ENCODE data around the gene CARD10.

CARD10 gene, protein sequence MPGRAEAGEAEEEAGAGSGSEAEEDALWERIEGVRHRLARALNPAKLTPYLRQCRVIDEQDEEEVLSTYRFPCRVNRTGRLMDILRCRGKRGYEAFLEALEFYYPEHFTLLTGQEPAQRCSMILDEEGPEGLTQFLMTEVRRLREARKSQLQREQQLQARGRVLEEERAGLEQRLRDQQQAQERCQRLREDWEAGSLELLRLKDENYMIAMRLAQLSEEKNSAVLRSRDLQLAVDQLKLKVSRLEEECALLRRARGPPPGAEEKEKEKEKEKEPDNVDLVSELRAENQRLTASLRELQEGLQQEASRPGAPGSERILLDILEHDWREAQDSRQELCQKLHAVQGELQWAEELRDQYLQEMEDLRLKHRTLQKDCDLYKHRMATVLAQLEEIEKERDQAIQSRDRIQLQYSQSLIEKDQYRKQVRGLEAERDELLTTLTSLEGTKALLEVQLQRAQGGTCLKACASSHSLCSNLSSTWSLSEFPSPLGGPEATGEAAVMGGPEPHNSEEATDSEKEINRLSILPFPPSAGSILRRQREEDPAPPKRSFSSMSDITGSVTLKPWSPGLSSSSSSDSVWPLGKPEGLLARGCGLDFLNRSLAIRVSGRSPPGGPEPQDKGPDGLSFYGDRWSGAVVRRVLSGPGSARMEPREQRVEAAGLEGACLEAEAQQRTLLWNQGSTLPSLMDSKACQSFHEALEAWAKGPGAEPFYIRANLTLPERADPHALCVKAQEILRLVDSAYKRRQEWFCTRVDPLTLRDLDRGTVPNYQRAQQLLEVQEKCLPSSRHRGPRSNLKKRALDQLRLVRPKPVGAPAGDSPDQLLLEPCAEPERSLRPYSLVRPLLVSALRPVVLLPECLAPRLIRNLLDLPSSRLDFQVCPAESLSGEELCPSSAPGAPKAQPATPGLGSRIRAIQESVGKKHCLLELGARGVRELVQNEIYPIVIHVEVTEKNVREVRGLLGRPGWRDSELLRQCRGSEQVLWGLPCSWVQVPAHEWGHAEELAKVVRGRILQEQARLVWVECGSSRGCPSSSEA

DNA sequence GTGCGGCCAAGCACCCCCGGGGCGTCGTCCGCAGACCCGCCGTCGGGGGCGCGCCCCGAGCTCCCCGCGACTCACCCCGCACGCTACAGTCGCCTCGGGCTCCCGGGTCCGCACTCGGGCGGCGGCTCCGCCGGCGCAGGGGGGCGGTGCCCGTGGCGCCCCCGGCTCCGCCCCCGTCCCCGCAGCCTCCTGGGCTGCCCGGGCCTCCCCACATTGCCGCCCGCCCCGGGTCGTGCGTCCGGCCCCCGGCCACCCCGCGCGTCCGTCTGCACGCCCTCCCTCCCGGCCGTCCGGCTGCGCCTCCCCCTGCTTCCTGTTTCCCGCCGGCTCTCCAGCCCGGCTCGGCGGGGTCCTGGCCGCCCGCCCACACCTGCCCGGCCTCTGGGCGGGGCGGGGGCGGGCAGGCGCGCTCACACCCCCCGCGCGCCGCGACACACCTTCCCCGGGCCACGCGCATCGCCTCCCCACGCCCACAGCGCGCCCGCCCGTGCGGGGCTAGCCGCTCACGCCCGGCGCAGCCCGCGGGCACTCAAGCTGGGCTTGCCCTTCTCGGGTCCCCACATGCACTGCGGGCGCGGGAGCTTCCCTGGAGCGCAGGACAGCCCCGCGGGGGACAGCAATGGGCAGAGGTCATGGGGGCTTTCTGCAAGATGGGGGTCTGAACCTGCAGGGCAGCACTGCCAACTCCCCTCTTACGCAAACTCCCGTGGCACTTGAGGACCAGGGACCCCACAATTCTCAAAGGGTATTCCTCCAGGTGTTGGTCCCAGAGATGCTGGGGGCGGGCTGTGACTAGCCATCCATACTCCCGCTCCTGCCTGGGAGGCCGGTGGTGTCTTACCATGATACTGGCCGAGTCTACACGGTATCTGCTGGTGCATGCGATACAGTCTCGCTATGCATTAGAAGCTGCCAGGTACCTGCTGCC, at the start of gene CARD10:
Gene CARD10, minus strand, starts transcription at position 148 of the 928 bp plus-strand sequence. CDS start 215 bp downstream, outside the sequence.
- DNase-seq (ENCODE audit: low read depth, low spot score) = no peak

DNA sequence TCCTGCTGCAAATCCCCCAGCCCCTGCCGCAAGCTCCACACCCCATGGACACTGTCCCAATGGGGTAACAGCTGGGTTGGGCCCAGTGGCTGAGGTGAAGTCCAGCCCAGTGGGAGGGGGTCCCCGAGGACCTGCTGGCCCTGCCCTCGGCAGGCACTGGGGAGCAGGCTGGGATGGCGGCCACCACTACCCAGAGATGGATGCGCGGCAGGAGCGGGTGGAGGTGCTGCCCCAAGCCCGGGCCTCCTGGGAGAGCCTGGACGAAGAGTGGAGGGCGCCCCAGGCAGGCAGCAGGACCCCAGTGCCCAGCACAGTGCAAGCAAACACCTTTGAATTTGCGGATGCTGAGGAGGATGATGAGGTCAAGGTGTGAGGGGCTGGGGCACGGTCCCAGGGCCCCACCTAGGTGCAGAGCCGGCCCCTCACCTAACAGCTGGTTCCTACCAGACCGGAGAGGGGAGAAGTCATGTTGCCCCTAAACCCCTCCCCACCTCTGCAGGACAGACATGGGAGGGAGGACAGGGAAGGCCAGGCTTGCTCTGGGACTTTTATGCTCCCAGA, 49.3 kb upstream of the CARD10 start:
- DNase-seq (ENCODE audit: low read depth, low spot score) = no peak

DNA sequence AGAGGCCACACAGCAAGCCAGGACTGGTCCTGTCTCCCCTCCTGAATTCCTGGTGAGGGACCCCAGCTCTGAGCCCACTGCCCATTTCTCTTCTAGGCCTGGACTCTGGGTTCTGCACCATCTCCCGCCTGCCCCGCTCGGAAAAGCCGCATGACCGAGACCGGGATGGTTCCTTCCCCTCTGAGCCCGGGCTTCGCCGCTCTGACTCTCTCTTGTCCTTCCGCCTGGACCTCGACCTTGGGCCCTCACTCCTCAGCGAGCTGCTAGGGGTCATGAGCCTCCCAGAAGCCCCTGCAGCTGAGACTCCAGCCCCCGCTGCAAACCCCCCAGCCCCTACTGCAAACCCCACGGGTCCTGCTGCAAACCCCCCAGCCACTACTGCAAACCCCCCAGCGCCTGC, 48.8 kb upstream of the CARD10 start:
- DNase-seq (ENCODE audit: low read depth, low spot score) = no peak

DNA sequence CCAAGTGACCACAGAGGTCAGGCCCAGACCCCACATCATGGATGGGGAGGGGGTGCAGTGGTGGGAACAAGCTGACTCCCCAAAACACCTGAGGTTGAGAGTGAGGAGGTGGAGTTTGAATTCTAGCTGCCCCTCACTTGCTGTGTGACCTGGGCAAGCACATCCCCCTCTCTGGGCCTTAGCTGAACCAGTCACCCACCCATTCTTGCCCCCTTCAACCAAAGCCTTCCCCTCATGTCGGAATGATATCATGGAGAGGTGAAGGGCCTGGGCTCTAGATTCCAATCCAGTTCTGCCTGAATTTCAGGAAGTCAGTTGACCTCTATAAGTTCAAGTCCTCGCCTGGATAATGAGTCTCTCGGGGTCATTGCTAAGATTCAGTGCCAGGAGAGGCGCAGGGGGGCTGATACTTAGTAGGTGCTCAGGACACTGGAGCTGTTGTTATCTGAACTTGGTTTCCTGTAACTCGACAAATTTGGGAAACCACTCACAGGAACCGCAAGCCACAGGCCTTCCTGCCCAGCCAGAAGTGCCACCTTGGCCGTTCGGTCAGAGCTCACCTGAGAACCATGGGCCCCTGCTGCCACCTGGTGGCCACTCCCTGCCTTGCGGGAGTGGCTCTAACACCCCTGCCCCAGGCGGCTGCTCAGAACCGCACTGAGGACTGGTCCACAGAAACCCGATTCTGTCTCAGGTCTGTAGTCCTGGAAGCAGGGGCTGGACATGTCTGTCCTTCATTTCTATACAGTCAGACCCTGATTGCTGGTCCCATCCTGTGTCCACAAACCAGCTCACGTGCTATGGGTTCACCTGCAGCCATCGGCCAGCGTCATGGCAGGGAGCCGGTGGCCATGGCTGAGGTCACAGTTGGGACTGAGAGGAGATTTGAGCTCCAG, 47.9 kb upstream of the CARD10 start:
- DNase-seq (ENCODE audit: low read depth, low spot score) = no peak

DNA sequence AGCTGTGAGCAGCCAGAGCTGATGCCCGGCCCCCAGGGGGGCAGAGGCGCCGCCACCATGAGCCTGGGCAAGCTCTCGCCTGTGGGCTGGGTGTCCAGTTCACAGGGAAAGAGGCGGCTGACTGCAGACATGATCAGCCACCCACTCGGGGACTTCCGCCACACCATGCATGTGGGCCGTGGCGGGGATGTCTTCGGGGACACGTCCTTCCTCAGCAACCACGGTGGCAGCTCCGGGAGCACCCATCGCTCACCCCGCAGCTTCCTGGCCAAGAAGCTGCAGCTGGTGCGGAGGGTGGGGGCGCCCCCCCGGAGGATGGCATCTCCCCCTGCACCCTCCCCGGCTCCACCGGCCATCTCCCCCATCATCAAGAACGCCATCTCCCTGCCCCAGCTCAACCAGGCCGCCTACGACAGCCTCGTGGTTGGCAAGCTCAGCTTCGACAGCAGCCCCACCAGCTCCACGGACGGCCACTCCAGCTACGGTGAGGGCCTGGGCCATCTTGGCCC, 47.2 kb upstream of the CARD10 start:
- DNase-seq (ENCODE audit: low read depth, low spot score) = no peak

DNA sequence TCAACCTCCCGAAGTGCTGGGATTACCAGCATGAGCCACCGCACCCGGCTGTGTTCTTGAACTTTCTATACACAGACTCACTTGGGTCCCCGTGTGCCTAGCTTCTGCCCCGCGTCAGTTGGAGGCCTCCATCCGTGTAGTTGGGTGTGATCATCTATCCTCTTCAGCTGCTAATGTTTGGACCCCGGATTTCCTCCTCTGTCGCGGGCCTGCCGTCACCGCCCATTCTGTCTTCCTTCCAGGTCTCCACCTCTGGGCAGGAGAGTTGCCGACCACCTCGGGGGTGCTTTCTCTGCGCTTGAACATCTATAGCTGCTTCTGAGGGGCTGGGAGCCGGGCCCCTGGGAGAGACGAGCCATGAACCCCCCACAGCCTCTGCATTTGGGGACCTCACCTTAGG, 46.6 kb upstream of the CARD10 start:
- DNase-seq (ENCODE audit: low read depth, low spot score) = no peak

DNA sequence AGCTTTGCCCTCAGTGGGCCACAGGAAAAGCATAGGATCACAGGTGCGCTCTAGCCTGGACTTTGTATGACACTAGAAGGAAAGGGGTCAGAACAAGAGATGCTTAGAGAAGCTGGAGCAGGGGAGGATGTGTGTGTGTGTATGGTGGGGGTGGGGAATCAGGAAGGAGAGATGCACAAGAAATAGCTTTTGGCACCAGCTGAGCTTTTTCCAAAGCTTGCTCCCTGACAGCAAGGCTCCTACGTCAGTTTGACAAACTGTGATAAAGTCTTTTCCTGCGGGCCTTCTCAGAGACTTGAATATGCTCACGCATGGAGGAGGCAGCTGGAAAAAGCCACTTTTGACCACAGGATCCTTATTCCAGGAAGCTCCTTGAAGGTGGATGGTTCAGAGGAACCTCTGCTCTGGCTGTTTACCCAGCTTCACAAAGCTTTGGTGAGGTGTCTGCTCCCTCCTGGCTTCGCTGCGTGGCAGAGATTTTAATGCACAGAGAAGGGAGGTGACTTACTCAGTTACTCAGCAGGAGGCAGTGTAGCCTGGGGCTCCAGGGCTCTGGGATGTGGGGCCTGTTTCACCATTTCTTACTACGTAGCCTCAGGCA, 45.0 kb upstream of the CARD10 start:
- DNase-seq (ENCODE audit: low read depth, low spot score) = no peak

DNA sequence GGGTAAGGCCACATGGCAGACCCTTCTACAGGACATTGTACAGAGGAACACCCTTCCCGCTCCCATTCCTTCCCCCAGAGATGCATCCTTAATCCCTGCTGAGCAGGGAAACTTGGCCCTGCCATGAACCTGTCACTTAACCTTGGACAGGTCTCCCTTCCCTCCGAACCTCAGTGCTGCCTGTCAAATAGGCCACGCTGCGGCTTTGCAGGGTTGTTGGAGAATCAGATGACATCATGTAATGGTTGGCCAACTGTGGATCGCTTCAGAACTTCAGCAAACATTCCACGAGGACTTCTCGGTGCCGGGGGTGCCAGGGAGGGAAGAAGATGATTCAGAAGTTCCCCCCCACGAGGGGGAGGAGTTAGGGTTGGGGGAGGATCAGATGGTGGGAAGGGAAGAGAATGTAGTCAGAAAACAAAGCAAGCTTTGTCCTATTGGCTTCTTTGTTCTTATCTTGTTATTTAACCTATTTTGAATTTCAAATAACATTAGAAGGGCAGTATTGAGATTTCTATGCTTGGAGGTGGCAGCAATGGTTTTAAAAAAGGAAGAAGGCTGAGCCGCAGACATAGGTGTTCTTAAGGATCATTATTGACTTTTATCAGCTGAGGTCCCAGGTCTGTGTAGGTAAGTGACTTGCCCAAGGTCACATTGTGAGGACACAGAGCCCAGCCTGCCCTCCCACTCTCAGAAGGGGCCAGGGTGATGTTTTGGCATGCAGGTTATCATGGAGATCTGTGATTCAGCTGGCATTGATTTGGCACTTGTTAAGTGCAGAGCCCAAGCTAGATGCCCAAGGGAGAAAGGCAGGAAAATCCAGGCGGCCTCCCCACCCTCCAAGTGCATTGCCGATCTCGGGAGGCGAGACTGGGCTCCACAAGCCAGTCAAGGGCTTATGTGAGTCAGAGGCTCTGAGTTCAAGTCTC, 44.2 kb upstream of the CARD10 start:
- peak; percentile 68 for DNase-seq (ENCODE audit: low read depth, low spot score)

DNA sequence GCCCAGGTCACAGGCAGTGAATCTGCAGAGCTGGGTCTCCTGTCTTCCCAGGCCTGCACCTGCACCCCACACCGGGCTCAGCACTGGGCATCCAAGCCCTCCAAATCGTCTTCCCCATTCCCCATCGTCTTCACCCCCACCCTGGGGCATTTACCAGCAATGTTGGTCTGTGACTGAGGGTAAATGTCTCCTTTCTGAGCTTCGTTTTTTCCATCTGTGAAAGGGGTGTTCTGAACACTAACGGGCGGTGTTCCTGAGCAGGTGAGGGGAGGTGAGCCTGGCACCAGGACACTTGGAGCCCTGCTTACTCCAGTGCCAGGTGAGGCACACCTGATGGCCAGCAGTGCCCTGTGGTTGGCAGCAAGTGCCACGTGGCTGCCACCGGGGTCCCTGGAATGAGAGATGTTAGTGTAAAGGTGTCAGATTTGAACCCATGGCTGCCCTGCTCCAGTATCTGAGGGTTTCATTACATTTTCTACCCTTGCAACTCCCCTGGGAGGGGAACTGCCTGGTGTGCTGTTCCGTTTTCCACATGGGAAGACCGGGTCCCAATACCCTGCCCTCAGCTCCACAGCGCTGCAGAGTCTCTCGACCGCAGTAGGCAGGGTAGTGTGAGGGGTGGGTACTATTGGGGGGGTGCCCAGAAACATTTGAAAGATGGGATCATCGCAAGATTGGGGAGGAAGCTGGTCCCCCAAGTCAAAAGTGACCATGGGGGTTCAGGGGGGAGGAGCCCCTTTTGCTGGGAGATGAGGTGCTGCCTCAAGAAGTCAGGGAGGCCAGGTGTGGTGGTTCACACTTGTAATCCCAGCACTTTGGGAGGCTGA, 43.0 kb upstream of the CARD10 start:
- DNase-seq (ENCODE audit: low read depth, low spot score) = no peak

DNA sequence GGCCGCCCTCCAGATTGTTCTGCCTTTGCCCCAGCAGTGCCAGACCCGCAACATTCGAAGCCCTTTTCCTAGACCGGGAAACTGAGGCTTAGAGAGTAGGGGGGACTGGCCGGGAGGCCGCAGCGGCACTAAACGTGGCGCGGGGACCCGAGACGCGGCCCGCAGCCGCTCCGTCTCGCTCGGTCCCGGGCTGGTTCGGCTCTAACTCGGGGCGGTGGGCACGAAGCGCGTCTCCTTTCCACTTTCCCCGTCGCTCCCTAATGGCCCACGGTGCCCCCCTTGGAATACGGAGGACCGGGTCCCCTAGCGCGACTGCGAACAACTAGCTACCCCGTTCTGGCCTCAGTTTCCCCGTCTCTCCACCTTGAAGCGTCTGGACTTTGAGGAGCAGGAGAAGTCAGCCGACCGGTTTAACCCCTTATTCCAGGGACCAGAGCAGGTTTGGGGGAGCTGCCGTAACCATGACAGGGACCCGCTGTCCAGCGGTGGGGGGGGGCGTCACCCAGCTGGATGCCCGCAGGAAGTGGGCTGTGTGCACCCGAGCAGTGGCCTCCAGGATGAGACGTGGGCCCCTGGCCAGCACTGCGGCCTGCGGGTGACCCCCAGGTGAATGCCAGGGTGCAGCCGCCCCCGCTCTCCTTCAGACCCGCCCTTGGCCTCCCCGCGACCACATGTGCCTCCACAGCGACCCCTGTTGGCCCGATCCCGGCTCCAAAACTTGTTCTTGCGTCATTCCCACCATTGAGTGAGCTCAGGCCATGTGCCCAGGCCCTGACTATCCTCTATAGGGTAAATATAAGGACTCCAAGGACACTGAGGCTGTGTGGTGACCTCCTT, 42.2 kb upstream of the CARD10 start:
- peak; percentile 49 for DNase-seq (ENCODE audit: low read depth, low spot score)

DNA sequence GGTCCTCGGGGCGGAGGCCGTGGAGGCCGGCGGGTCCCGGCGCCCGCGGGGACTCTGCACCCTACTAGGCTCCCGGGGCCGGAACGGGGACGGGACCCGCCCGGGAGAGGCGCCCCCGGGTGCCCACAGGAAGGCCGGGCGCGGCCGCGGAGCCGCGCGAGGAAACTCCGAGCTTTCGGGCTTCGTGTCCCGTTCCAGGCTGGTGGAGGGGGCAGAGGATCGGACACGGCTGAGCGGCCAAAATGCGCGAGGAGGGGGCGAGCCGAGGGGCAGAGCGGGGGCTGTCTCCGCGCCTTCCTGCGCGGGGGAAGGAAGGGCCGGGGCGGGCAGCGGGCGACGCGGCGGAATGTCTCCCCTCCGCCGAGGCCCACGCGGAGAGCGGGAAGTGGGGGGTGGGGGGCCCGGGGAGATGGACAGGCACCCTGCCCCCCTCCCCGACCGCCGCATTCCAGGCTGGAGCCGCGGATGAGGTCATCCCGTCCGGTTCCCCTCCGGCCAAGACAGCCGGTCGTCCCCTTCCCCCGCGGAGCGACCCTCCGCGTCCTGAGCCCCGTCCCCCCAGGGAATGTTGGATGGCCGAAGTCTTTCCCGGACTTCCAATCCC, 41.5 kb upstream of the CARD10 start:
- DNase-seq (ENCODE audit: low read depth, low spot score) = no peak

DNA sequence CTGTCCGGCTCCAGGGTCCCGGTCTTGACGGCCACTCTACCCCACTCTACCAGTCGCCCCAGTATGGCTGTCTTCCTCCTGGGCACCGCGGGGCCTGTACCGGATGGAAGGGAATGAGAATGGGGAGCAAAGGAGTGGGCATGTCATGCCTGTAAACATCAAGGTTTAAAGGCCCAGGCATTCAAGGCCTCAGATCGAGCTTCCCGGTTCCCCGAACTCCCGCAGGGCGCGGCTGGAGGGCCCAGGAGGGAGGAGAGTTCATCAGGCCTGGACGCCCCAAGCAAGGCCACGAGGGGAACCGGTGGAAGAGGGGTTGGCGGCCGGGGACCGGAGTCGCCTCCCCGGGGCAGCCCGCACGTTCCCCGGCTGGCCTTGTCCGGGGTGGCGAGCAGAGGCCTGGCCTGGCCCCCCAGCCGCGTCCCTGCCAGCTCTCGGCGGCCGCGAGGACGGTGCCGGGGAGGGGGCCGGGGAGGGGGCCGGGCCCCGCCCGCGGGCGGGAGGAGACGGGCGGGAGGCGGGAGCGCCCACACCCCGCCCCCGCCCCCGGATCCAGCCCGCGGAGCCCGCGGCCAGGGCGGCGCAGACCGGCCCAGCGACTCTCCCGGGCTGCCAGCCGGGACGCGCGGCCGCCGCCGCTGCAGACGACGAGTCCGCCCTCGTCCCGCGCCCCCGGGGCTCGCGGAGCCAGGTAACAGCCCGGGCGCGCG, 40.8 kb upstream of the CARD10 start, which contains the start of gene CDC42EP1:
Gene CDC42EP1, plus strand, starts transcription at position 580 of the 707 bp plus-strand sequence. CDS start 5,870 bp downstream, outside the sequence.
- no peak for DNase-seq (ENCODE audit: low read depth, low spot score)

DNA sequence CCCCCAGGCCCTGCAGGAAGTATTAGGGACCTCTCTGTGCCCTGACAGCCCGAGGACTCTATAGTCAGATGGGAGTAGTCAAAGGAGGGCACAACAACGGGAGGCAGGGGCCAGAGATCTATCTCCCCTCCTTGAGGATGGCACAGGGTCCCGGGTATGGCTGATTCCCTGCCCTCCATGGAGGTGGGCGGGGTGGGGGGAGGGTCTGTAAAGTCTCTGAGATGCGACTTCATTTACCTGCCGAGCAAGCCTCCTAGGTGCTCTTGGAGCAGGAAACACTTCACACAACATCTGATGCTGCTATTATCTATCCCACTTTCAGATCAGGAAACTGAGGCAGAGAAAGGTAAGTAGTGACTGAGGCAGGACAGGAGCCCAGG, 40.3 kb upstream of the CARD10 start:
- DNase-seq (ENCODE audit: low read depth, low spot score) = no peak

DNA sequence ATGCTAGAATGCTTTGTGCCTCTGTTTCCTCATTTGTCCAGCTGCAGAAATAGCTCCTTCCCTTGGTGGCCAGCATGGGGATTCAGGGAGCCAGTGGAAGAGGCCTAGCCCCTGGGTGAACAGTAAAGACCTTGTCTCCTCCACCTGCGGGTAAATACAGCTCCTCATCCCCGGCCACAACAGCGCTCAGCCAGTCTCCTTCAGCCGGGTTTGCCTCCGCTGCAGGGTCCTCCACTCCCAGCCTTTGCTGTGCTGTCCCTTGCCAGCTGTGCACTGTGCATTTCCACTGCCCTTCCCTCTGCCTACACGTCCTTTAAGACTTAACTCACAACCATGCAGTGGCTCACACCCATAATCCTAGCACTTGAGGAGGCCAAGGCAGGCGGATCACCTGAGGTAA, 39.6 kb upstream of the CARD10 start:
- no peak for DNase-seq (ENCODE audit: low read depth, low spot score)

DNA sequence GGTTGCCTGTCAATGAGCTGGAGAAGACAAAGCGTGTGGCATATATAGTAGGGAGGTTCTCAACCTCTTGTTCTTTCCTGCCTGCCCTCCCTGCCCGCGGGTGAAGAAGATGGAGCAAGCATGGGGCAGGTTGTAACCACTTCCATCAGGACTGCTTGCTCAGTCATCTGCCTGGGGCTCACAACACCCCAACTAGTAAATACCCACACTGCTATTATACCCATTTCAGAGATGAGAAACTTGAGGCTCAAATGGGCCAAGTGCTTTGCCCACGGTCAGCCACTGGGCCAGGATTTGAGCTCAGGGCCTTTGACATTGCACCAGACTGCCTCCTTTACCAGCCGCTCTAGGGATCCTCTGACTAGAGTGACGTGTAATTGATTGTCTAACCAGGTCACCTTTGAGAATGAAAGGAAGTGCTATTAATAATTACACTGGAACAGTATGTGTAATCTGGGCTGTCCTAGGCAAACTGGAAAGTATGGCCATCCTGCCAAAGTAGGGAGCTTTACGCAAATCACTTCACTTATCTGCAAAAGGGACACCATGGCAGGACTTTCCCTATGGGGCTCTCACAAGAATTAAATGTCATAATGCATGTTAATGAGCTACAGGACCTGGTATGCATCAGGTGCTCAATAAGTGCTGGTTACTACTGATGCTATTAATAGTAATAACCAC, 38.2 kb upstream of the CARD10 start:
- no peak for DNase-seq (ENCODE audit: low read depth, low spot score)
